Hepatocyte (in vitro differentiated cells): ENCODE data around the gene TLR1. TPM values are rescaled to one million over a fixed set of nuclear protein-coding genes. Genes with fewer than 3 reads are reported as not detected.

ENCODE experiments used
- DNase-seq: peaks from one replicate; pipeline ENCODE4 v3.0.0-alpha.2; 2016; ENCODE audit warnings: low spot score
- H2AFZ ChIP-seq: fragments of 200-600 bp; sonication (generic); 2 replicates; pipeline ENCODE4 v1.6.0; 2016; ENCODE audit warnings: antibody characterized with exemption, mild to moderate bottlenecking
- H3K27ac ChIP-seq: fragments of 200-600 bp; sonication (generic); 2 replicates; pipeline ENCODE4 v1.5.1; 2016; ENCODE audit warnings: mild to moderate bottlenecking
- H3K27me3 ChIP-seq: fragments of 200-600 bp; sonication (generic); 2 replicates; pipeline ENCODE4 v1.6.1; 2016
- H3K36me3 ChIP-seq: fragments of 200-600 bp; sonication (generic); replicated peaks from 2 replicates; pipeline ENCODE4 v1.5.1; 2016; ENCODE audit warnings: low read depth; ENCODE audit not compliant: insufficient read depth
- H3K4me1 ChIP-seq: fragments of 200-600 bp; sonication (generic); 2 replicates; pipeline ENCODE4 v1.5.1; 2016; ENCODE audit warnings: mild to moderate bottlenecking, moderate library complexity; ENCODE audit not compliant: insufficient read depth
- H3K4me2 ChIP-seq: fragments of 200-600 bp; sonication (generic); 2 replicates; pipeline ENCODE4 v1.6.0; 2016
- H3K4me3 ChIP-seq: fragments of 200-600 bp; sonication (generic); 2 replicates; pipeline ENCODE4 v1.5.1; 2016; ENCODE audit warnings: mild to moderate bottlenecking
- H3K79me2 ChIP-seq: fragments of 200-600 bp; sonication (generic); 2 replicates; pipeline ENCODE4 v1.6.0; 2017; ENCODE audit warnings: mild to moderate bottlenecking
- H3K9me2 ChIP-seq: fragments of 200-600 bp; sonication (generic); replicated peaks from 2 replicates; pipeline ENCODE4 v1.6.0; 2017; ENCODE audit warnings: mild to moderate bottlenecking; ENCODE audit not compliant: insufficient read depth
- H3K9me3 ChIP-seq: fragments of 200-600 bp; sonication (generic); 2 replicates; pipeline ENCODE4 v1.5.1; 2016; ENCODE audit warnings: low read depth, mild to moderate bottlenecking
- H4K20me1 ChIP-seq: fragments of 200-600 bp; sonication (generic); 2 replicates; pipeline ENCODE4 v1.6.0; 2016; ENCODE audit warnings: mild to moderate bottlenecking; ENCODE audit not compliant: insufficient read depth, poor library complexity, severe bottlenecking
- EZH2 ChIP-seq: fragments of 200-600 bp; sonication (generic); IDR thresholded peaks from 2 replicates; pipeline ENCODE4 v1.6.1; 2016; ENCODE audit warnings: antibody characterized with exemption, mild to moderate bottlenecking, borderline replicate concordance
- EZH2phosphoT487 ChIP-seq: fragments of 200-600 bp; sonication (generic); IDR thresholded peaks from one replicate; pipeline ENCODE4 v1.6.1; 2018; ENCODE audit warnings: antibody characterized with exemption, mild to moderate bottlenecking, low read depth, moderate library complexity; ENCODE audit not compliant: unreplicated experiment, severe bottlenecking
- WGBS: methylation state at CpG from one replicate; pipeline ENCODE4 v1.1.6; 2016; ENCODE audit warnings: low lambda C conversion rate; ENCODE audit errors: missing lambda C conversion rate; 5-methylcytosine and 5-hydroxymethylcytosine counted together
- polyA plus RNA-seq: library from polyadenylated mRNA; unstranded; fragments of >200 nt; fragmentation: Nextera tagmentation; extraction: Ambion mirVana; gene quantifications from 2 replicates; pipeline ENCODE4 v1.2.1, GENCODE V29; 2016
- total RNA-seq: library from RNA; depleted of rRNA; stranded (reverse); fragments of >200 nt; gene quantifications from 2 replicates; pipeline ENCODE4 v1.2.3, GENCODE V29; 2014
- TF ChIP-seq, protein P1 (sequence below): fragments of 200-600 bp; sonication (generic); IDR thresholded peaks from 2 replicates; pipeline ENCODE4 v1.5.1; 2016; ENCODE audit warnings: antibody characterized with exemption, mild to moderate bottlenecking; ENCODE audit not compliant: poor library complexity

The TLR1 gene
- total and polyA plus RNA-seq, 2 experiments from 2014 or later = 1.0 to 2.7 TPM

DNA sequence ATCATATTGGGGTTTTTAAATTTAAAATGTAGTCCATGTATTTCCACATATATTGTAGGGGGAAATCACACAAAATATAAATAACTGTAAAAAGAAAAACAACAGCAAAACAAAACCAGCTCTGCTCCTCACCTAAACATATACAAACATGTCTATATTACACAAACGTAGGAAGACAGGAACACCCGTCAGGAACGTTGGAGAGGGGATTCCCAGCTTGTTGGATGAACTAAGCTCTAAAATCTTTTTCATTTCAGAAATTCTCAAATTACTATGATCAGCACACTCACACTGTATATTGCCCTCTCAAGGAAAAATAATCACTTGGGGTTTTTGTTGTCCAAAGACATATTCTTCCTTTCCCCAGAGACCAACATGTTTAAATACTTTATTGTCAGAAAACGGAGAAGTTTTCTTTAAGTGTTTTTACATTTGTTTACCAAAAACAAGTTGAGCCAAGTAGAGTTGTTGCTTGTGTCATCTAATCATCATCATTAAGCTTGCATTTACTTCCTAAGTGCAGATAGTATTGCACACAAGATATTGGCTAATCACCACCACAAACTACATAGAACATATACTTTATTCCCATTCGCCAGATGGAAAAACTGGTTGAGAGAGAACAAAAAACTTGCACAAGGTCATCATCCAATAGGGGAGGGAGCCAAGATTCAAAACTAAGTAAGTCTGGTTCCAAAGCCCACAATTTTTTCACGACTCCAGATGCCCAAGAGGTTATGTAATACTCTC is 19.4 kb downstream of the TLR1 start:
- Histone ChIP-seq H3K9me2 (no peaks in the 10 kb centered on the region), H4K20me1 (no peaks in the 10 kb centered on the region), H3K36me3 (no peaks in the 10 kb centered on the region), H3K27ac (no peak overlapping the region), H3K4me3 (no peak overlapping the region), H3K4me1 (no peaks in the 10 kb centered on the region), H3K9me3 (no peaks in the 10 kb centered on the region), H2AFZ (no peak overlapping the region), H3K27me3 (no peaks in the 10 kb centered on the region), H3K79me2 (no peaks in the 10 kb centered on the region), H3K4me2 (no peak overlapping the region)
- DNase-seq = no peak
- 78% methylated on average over 6 of the region's 6 CpGs for WGBS
- TF ChIP-seq, protein P1, sequence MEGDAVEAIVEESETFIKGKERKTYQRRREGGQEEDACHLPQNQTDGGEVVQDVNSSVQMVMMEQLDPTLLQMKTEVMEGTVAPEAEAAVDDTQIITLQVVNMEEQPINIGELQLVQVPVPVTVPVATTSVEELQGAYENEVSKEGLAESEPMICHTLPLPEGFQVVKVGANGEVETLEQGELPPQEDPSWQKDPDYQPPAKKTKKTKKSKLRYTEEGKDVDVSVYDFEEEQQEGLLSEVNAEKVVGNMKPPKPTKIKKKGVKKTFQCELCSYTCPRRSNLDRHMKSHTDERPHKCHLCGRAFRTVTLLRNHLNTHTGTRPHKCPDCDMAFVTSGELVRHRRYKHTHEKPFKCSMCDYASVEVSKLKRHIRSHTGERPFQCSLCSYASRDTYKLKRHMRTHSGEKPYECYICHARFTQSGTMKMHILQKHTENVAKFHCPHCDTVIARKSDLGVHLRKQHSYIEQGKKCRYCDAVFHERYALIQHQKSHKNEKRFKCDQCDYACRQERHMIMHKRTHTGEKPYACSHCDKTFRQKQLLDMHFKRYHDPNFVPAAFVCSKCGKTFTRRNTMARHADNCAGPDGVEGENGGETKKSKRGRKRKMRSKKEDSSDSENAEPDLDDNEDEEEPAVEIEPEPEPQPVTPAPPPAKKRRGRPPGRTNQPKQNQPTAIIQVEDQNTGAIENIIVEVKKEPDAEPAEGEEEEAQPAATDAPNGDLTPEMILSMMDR = no peak
- TF ChIP-seq EZH2 = no peak
- TF ChIP-seq EZH2phosphoT487 = no peak

DNA sequence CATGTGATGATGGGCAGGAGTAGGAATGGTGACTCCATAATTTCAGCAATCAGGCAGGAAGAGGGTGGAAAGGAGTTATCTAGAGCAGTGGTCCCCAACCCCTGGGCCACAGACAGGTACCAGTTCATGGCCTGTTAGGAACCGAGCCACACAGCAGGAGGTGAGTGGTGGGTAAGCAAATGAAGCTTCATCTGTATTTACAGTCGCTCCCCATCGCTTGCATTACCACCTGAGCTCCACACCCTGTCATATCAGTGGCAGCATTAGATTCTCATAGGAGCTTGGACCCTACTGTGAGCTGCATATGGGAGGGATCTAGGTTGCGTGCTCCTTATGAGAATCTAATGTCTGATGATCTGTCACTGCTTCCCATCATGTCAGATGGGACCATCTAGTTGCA is 20.4 kb downstream of the TLR1 start:
- no peaks in the 10 kb centered on the region for H3K27me3 ChIP-seq
- H3K36me3 ChIP-seq = no peaks in the 10 kb centered on the region
- H3K79me2 ChIP-seq = no peaks in the 10 kb centered on the region
- H3K9me2 ChIP-seq = no peaks in the 10 kb centered on the region
- H3K27ac ChIP-seq = no peak overlapping the region
- no peak overlapping the region for H2AFZ ChIP-seq
- 99% methylated on average over 4 of the region's 4 CpGs for WGBS
- TF ChIP-seq EZH2phosphoT487 = no peak
- TF ChIP-seq EZH2 = no peak
- TF ChIP-seq, protein P1 = no peak
- H4K20me1 ChIP-seq = no peaks in the 10 kb centered on the region
- H3K4me1 ChIP-seq = no peaks in the 10 kb centered on the region
- H3K9me3 ChIP-seq = no peaks in the 10 kb centered on the region
- no peak overlapping the region for H3K4me2 ChIP-seq
- no peak overlapping the region for H3K4me3 ChIP-seq
- no peak for DNase-seq

DNA sequence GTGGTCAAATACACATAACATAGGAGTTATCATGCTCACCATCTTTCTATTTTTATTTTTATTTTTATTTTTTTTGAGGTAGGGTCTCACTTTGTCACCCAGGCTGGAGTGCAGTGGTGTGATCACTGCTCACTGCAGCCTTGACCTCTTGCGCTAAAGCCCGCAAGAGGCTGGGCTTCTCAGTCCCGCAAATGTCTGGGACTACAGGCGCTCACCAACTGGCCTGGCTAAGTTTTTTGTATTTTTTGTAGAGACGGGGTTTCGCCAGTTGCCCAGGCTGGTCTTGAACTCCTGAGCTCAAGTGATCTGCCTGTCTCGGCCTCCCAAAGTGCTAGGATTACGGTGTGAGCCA is 21.5 kb downstream of the TLR1 start:
- Histone ChIP-seq H3K36me3 (no peaks in the 10 kb centered on the region), H3K9me3 (no peaks in the 10 kb centered on the region), H3K4me1 (no peaks in the 10 kb centered on the region), H4K20me1 (no peaks in the 10 kb centered on the region), H3K4me3 (no peak overlapping the region), H3K79me2 (no peaks in the 10 kb centered on the region), H3K4me2 (no peak overlapping the region), H2AFZ (no peak overlapping the region), H3K27me3 (no peaks in the 10 kb centered on the region), H3K9me2 (no peaks in the 10 kb centered on the region), H3K27ac (no peak overlapping the region)
- no peak for DNase-seq
- 83% methylated on average over 8 of the region's 8 CpGs for WGBS
- no peak for TF ChIP-seq EZH2phosphoT487
- TF ChIP-seq EZH2 = no peak
- TF ChIP-seq, protein P1 = no peak
